ENCODE data around the gene C6orf62. TPM values are rescaled to one million over a fixed set of nuclear protein-coding genes. Genes with fewer than 3 reads are reported as not detected.
"Not testable (repeated sequence)": the region's sequence is repeated elsewhere in the genome, so short reads cannot be mapped to it uniquely, and the experiment has no call there.

Gene C6orf62
- total RNA-seq, 1 donor from 2014 or later = 113 TPM

GRCh38 chr6:24683297-24684296, 35.4 kb downstream of the C6orf62 start:
- no peaks in the 10 kb centered on the region for H3K4me1 Mint-ChIP-seq
- no peak overlapping the region for H3K4me3 Mint-ChIP-seq
- no peak overlapping the region for H3K27ac Mint-ChIP-seq
- no peaks in the 10 kb centered on the region for H3K27me3 Mint-ChIP-seq
- H3K36me3 Mint-ChIP-seq (ENCODE audit: low read depth) = peaks cover 3% of the 10 kb centered on the region
- intact Hi-C loops (cut with micrococcal nuclease) = no loop called here
- no peak for DNase-seq
- H3K9me3 Mint-ChIP-seq = no peaks in the 10 kb centered on the region

- no peaks in the 10 kb centered on the region for H3K27me3 Mint-ChIP-seq
- peaks cover 2% of the 10 kb centered on the region for H3K36me3 Mint-ChIP-seq (ENCODE audit: low read depth)
- no peaks in the 10 kb centered on the region for H3K4me1 Mint-ChIP-seq
- H3K9me3 Mint-ChIP-seq = no peaks in the 10 kb centered on the region
- no peak overlapping the region for H3K27ac Mint-ChIP-seq
- DNase-seq = no peak
- no peak overlapping the region for H3K4me3 Mint-ChIP-seq
- intact Hi-C loops (cut with micrococcal nuclease) = no loop called here
Measured at GRCh38 chr6:24680582-24680981, 38.4 kb downstream of the C6orf62 start.

- H3K4me3 Mint-ChIP-seq; H3K27me3 Mint-ChIP-seq; DNase-seq; intact Hi-C loops (cut with micrococcal nuclease); H3K4me1 Mint-ChIP-seq; H3K27ac Mint-ChIP-seq; H3K9me3 Mint-ChIP-seq: not testable (repeated sequence)
- peaks cover 15% of the 10 kb centered on the region for H3K36me3 Mint-ChIP-seq (ENCODE audit: low read depth)
Measured at GRCh38 chr6:24678792-24679352, 40.1 kb downstream of the C6orf62 start.

- H3K4me1 Mint-ChIP-seq = peaks cover 6% of the 10 kb centered on the region
Measured at GRCh38 chr6:24673625-24674024, 45.3 kb downstream of the C6orf62 start.

GRCh38 chr6:24672620-24673182, 46.3 kb downstream of the C6orf62 start:
- no peak for DNase-seq
- H3K27ac Mint-ChIP-seq = no peak overlapping the region
- H3K9me3 Mint-ChIP-seq = peaks cover 8% of the 10 kb centered on the region
- intact Hi-C loops (cut with micrococcal nuclease) = no loop called here
- H3K4me3 Mint-ChIP-seq = no peak overlapping the region
- H3K36me3 Mint-ChIP-seq (ENCODE audit: low read depth) = peaks cover 42% of the 10 kb centered on the region
- peaks cover 9% of the 10 kb centered on the region for H3K4me1 Mint-ChIP-seq
- H3K27me3 Mint-ChIP-seq = no peaks in the 10 kb centered on the region

More at GRCh38 chr6:24673625-24674024, 45.3 kb downstream of the C6orf62 start:
- no peaks in the 10 kb centered on the region for H3K27me3 Mint-ChIP-seq
- H3K36me3 Mint-ChIP-seq (ENCODE audit: low read depth) = peaks cover 42% of the 10 kb centered on the region
- peaks cover 8% of the 10 kb centered on the region for H3K9me3 Mint-ChIP-seq
- DNase-seq = no peak
- no peak overlapping the region for H3K4me3 Mint-ChIP-seq
- intact Hi-C loops (cut with micrococcal nuclease) = no loop called here
- no peak overlapping the region for H3K27ac Mint-ChIP-seq

- H3K9me3 Mint-ChIP-seq; H3K27me3 Mint-ChIP-seq; DNase-seq; H3K4me3 Mint-ChIP-seq; intact Hi-C loops (cut with micrococcal nuclease); H3K27ac Mint-ChIP-seq: not testable (repeated sequence)
- H3K4me1 Mint-ChIP-seq = peaks cover 13% of the 10 kb centered on the region
- H3K36me3 Mint-ChIP-seq (ENCODE audit: low read depth) = peaks cover 48% of the 10 kb centered on the region
Measured at GRCh38 chr6:24671077-24671476, 47.9 kb downstream of the C6orf62 start.

- Mint-ChIP-seq H3K36me3 (ENCODE audit: low read depth) (peaks cover 47% of the 10 kb centered on the region), H3K4me1 (peaks cover 16% of the 10 kb centered on the region)
- H3K27ac Mint-ChIP-seq; H3K4me3 Mint-ChIP-seq; H3K9me3 Mint-ChIP-seq; intact Hi-C loops (cut with micrococcal nuclease); DNase-seq; H3K27me3 Mint-ChIP-seq: not testable (repeated sequence)
Measured at GRCh38 chr6:24670492-24670891, 48.5 kb downstream of the C6orf62 start.

- H3K27me3 Mint-ChIP-seq = no peaks in the 10 kb centered on the region
- peaks cover 27% of the 10 kb centered on the region for H3K4me1 Mint-ChIP-seq
- intact Hi-C loops (cut with micrococcal nuclease) = loop anchor here (5.0 kb wide), 1 partner anchor 33 kb away; no protein-coding TSS in a partner anchor
- H3K36me3 Mint-ChIP-seq (ENCODE audit: low read depth) = peaks cover 44% of the 10 kb centered on the region
- H3K9me3 Mint-ChIP-seq = peaks cover 4% of the 10 kb centered on the region
- peak overlapping the region; percentile 90 for H3K4me3 Mint-ChIP-seq
- peak overlapping the region; percentile 18 for H3K27ac Mint-ChIP-seq
- no peak for DNase-seq
Measured at GRCh38 chr6:24668997-24669361, 50.0 kb downstream of the C6orf62 start.

- Mint-ChIP-seq H3K27ac (peak overlapping the region; percentile 41), H3K36me3 (ENCODE audit: low read depth) (peaks cover 47% of the 10 kb centered on the region), H3K4me1 (peaks cover 32% of the 10 kb centered on the region), H3K4me3 (peak overlapping the region; percentile 90)
- not testable (repeated sequence) for H3K9me3 Mint-ChIP-seq, H3K27me3 Mint-ChIP-seq, DNase-seq
- intact Hi-C loops (cut with micrococcal nuclease) = loop anchor here (5.0 kb wide), 1 partner anchor 34 kb away; no protein-coding TSS in a partner anchor
Measured at GRCh38 chr6:24668066-24668996, 50.6 kb downstream of the C6orf62 start.

GRCh38 chr6:24667378-24667803, 51.6 kb downstream of the C6orf62 start:
- Mint-ChIP-seq H3K27me3 (no peaks in the 10 kb centered on the region), H3K36me3 (ENCODE audit: low read depth) (peaks cover 50% of the 10 kb centered on the region)

GRCh38 chr6:24666641-24667377, 52.1 kb downstream of the C6orf62 start, which contains the start of the genes ACOT13 and TDP2:
TSS of gene ACOT13 (plus strand) at chr6:24667077. CDS start at chr6:24667264, 187 bp downstream.
TSS of gene TDP2 (minus strand) at chr6:24666899. CDS start at chr6:24666862, 37 bp downstream.
- H3K9me3 Mint-ChIP-seq = peaks cover 4% of the 10 kb centered on the region
- peak; percentile 99 for DNase-seq
- peaks cover 36% of the 10 kb centered on the region for H3K4me1 Mint-ChIP-seq
- H3K27me3 Mint-ChIP-seq = no peaks in the 10 kb centered on the region
- intact Hi-C loops (cut with micrococcal nuclease) = loop anchor here (1.0 to 5.0 kb wide), 5 partner anchors 20 to 108 kb away; partner anchors contain the start of genes GMNN and KIAA0319
- H3K36me3 Mint-ChIP-seq (ENCODE audit: low read depth) = peaks cover 55% of the 10 kb centered on the region
- peak within 1 kb of the TSS; percentile 90 for H3K4me3 Mint-ChIP-seq
- peak within 1 kb of the TSS; percentile 98 for H3K27ac Mint-ChIP-seq

More at GRCh38 chr6:24667378-24667803, 51.6 kb downstream of the C6orf62 start:
- intact Hi-C loops (cut with micrococcal nuclease) = loop anchor here (2.0 to 5.0 kb wide), 4 partner anchors 21 to 107 kb away; partner anchors contain the start of genes GMNN and KIAA0319
- Mint-ChIP-seq H3K4me3 (peak overlapping the region; percentile 90), H3K27ac (peak overlapping the region; percentile 98), H3K9me3 (peaks cover 4% of the 10 kb centered on the region), H3K4me1 (peaks cover 36% of the 10 kb centered on the region)
- DNase-seq = peak; percentile 70

GRCh38 chr6:24666097-24666640, 52.8 kb downstream of the C6orf62 start:
- intact Hi-C loops (cut with micrococcal nuclease) = loop anchor here (1.0 to 5.0 kb wide), 5 partner anchors 19 to 109 kb away; partner anchors contain the start of genes GMNN and KIAA0319
- Mint-ChIP-seq H3K36me3 (ENCODE audit: low read depth) (peaks cover 56% of the 10 kb centered on the region), H3K4me3 (peak overlapping the region; percentile 90), H3K27ac (peak overlapping the region; percentile 98), H3K27me3 (no peaks in the 10 kb centered on the region), H3K4me1 (peaks cover 36% of the 10 kb centered on the region), H3K9me3 (peaks cover 4% of the 10 kb centered on the region)
- DNase-seq = no peak

Data from activated CD4-positive, alpha-beta T cell treated with anti-CD3 and anti-CD28 coated beads, Interleukin-2, amount 10 ng/mL, durations not matched to agents 24 days and 14 days (primary cell).